ENCODE measurements around the gene AMER3. TPM values are rescaled to one million over a fixed set of nuclear protein-coding genes. Genes with fewer than 3 reads are reported as not detected.
A peak's percentile ranks its signal among the peaks of the same experiment; 100 is the strongest.

Gene AMER3
- total RNA-seq, 1 experiment from 2014 or later, result 0.79 TPM

- Histone ChIP-seq H3K4me1 (no peaks in the 10 kb centered on the region), H3K36me3 (ENCODE audit: control insufficient read depth, insufficient read depth, low read length) (no peaks in the 10 kb centered on the region), H3K9me3 (peaks cover 6% of the 10 kb centered on the region; the same call in 1 of the 2 replicates), H3K27me3 (replicated peaks; ENCODE audit: control insufficient read depth, insufficient read depth, low read length) (no peaks in the 10 kb centered on the region), H3K4me3 (ENCODE audit: low read depth, low read length) (no peak overlapping the region)
- no peaks in the 10 kb centered on the region for H3K4me1 Mint-ChIP-seq (ENCODE audit: low read depth, unreplicated experiment)
- H3K27me3 Mint-ChIP-seq (ENCODE audit: insufficient read depth, unreplicated experiment), result no peaks in the 10 kb centered on the region
- no peak overlapping the region for H3K4me3 Mint-ChIP-seq (ENCODE audit: unreplicated experiment)
- DNase-seq, result no peak
- H3K9me3 Mint-ChIP-seq (ENCODE audit: unreplicated experiment), result peaks cover 9% of the 10 kb centered on the region
- intact Hi-C loops (cut with micrococcal nuclease; ENCODE audit: unreplicated experiment), result no loop called here
- ChIA-PET POLR2A (no interaction called here), CTCF (no interaction called here)
- no TSS peak for BruUV-seq (replicated peaks)
- H3K27ac Mint-ChIP-seq (ENCODE audit: unreplicated experiment), result no peak overlapping the region
- no peaks in the 10 kb centered on the region for H3K36me3 Mint-ChIP-seq (ENCODE audit: insufficient read depth, unreplicated experiment)
- no peak for TF ChIP-seq CTCF (IDR thresholded peaks at IDR 0.05; ENCODE audit: insufficient read depth in 1 of 2, low read depth in 1 of 2, low read length in 1 of 2, severe bottlenecking in 1 of 2, unreplicated experiment in 1 of 2)
These were observed 34.8 kb upstream of the AMER3 start for GRCh38 chr2:130720528-130720927.

DNA sequence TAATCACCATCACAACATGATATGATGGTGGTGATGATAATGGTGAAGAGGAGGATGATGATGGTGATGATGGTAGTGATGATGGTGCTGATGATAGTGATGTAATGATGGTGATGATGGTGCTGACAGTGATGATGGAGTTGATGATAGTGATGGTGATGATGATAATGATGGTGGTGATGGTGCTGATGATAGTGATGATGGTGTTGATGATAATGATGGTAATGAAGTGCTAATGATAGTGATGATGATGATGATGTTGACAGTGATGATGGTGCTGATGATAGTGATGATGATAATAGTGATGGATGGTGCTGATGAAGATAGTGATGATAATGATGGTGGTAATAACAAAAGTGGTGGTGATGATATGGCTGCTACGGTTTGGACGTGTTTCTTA lies 30.9 kb upstream of the AMER3 start:
- no TSS peak for BruUV-seq (replicated peaks)
- DNase-seq, result no peak
- H3K4me1 Mint-ChIP-seq (ENCODE audit: low read depth, unreplicated experiment), result no peaks in the 10 kb centered on the region

GRCh38 chr2:130726614-130727180 lies 28.6 kb upstream of the AMER3 start:
- Mint-ChIP-seq H3K27ac (ENCODE audit: unreplicated experiment) (peak overlapping the region; percentile 36), H3K4me3 (ENCODE audit: unreplicated experiment) (peak overlapping the region; percentile 72), H3K4me1 (ENCODE audit: low read depth, unreplicated experiment) (no peaks in the 10 kb centered on the region), H3K27me3 (ENCODE audit: insufficient read depth, unreplicated experiment) (no peaks in the 10 kb centered on the region), H3K36me3 (ENCODE audit: insufficient read depth, unreplicated experiment) (no peaks in the 10 kb centered on the region), H3K9me3 (ENCODE audit: unreplicated experiment) (peaks cover 9% of the 10 kb centered on the region)
- intact Hi-C loops (cut with micrococcal nuclease; ENCODE audit: unreplicated experiment), result loop anchor here (1.0 kb wide), 1 partner anchor 30 kb away; no protein-coding TSS in a partner anchor
- Histone ChIP-seq H3K4me1 (peaks cover 14% of the 10 kb centered on the region), H3K9me3 (peaks cover 6% of the 10 kb centered on the region; the same call in 1 of the 2 replicates), H3K27me3 (replicated peaks; ENCODE audit: control insufficient read depth, insufficient read depth, low read length) (no peaks in the 10 kb centered on the region), H3K36me3 (ENCODE audit: control insufficient read depth, insufficient read depth, low read length) (no peaks in the 10 kb centered on the region), H3K4me3 (ENCODE audit: low read depth, low read length) (peak overlapping the region; percentile 40)
- DNase-seq, result no peak
- ChIA-PET CTCF (interaction anchor here (0.7 to 0.9 kb wide), 2 partner anchors 12 to 809 kb away, joined by 4 to 6 read pairs; no protein-coding TSS in a partner anchor), POLR2A (interaction anchor here (0.5 kb wide), 1 partner anchor 385 kb away, joined by 4 read pairs; no protein-coding TSS in a partner anchor)
- TF ChIP-seq CTCF (IDR thresholded peaks at IDR 0.05; ENCODE audit: insufficient read depth in 1 of 2, low read depth in 1 of 2, low read length in 1 of 2, severe bottlenecking in 1 of 2, unreplicated experiment in 1 of 2), result no peak
- BruUV-seq (replicated peaks), result no TSS peak

More for the DNA sequence above, 30.9 kb upstream of the AMER3 start:
- H3K4me1 ChIP-seq, result peaks cover 14% of the 10 kb centered on the region
- intact Hi-C loops (cut with micrococcal nuclease; ENCODE audit: unreplicated experiment), result no loop called here
- ChIA-PET POLR2A (no interaction called here), CTCF (no interaction called here)
- Mint-ChIP-seq H3K9me3 (ENCODE audit: unreplicated experiment) (peaks cover 9% of the 10 kb centered on the region), H3K27me3 (ENCODE audit: insufficient read depth, unreplicated experiment) (no peaks in the 10 kb centered on the region), H3K27ac (ENCODE audit: unreplicated experiment) (no peak overlapping the region), H3K4me3 (ENCODE audit: unreplicated experiment) (no peak overlapping the region), H3K36me3 (ENCODE audit: insufficient read depth, unreplicated experiment) (no peaks in the 10 kb centered on the region)
- no peak overlapping the region for H3K4me3 ChIP-seq (ENCODE audit: low read depth, low read length)
- no peak for TF ChIP-seq CTCF (IDR thresholded peaks at IDR 0.05; ENCODE audit: insufficient read depth in 1 of 2, low read depth in 1 of 2, low read length in 1 of 2, severe bottlenecking in 1 of 2, unreplicated experiment in 1 of 2)
- H3K36me3 ChIP-seq (ENCODE audit: control insufficient read depth, insufficient read depth, low read length), result no peaks in the 10 kb centered on the region
- no peaks in the 10 kb centered on the region for H3K27me3 ChIP-seq (replicated peaks; ENCODE audit: control insufficient read depth, insufficient read depth, low read length)
- H3K9me3 ChIP-seq, result peaks cover 6% of the 10 kb centered on the region; the same call in 1 of the 2 replicates

All from Caco-2 (cell line).